ENCODE measurements around the gene PCDH20.

GRCh38 chr13:61362522-61362921 is 53.1 kb downstream of the PCDH20 start:
- TF ChIP-seq CTCF (IDR thresholded peaks at IDR 0.05; ENCODE audit: low read depth, low read length, missing input control): no peak
- no peak for TF ChIP-seq SP1 (IDR thresholded peaks at IDR 0.05)
- TF ChIP-seq MAX (IDR thresholded peaks at IDR 0.05): no peak
- TF ChIP-seq REST (IDR thresholded peaks at IDR 0.05): no peak
- TF ChIP-seq EGR1 (IDR thresholded peaks at IDR 0.05; ENCODE audit: low read depth in 2 of 2): no peak
- no peak for TF ChIP-seq ATF3 (IDR thresholded peaks at IDR 0.05)
- TF ChIP-seq JUND (IDR thresholded peaks at IDR 0.05): no peak
- TF ChIP-seq TAF1 (conservative IDR thresholded peaks at IDR 0.05): no peak
- no peak for TF ChIP-seq RAD21 (IDR thresholded peaks at IDR 0.05)

Data from liver (tissue), 3 donors.